Ovary (tissue), 9 donors: ENCODE measurements around the gene AGPAT1. TPM values are rescaled to one million over a fixed set of nuclear protein-coding genes. Genes with fewer than 3 reads are reported as not detected.
A peak's percentile ranks its signal among the peaks of the same experiment; 100 is the strongest.

Source experiments
- DNase-seq, 5 donors: peaks; one replicate each; pipeline ENCODE4 v3.0.0-alpha.2; 2019 to 2020
- H3K27ac ChIP-seq, 2 donors: fragments of 200-600 bp; one replicate each; pipeline versions ENCODE4 v1.5.1 to v1.8.0; 2019 to 2022
- H3K27me3 ChIP-seq: fragments of 200-600 bp; one replicate; pipeline ENCODE4 v1.8.0; 2022
- H3K36me3 ChIP-seq: fragments of 200-600 bp; sonication (generic); one replicate; pipeline ENCODE4 v1.5.1; 2019
- H3K4me1 ChIP-seq: one replicate; pipeline ENCODE4 v1.8.1; 2013; ENCODE audit warnings: mild to moderate bottlenecking, moderate library complexity; ENCODE audit not compliant: insufficient read depth
- H3K4me3 ChIP-seq: fragments of 200-600 bp; sonication (generic); one replicate; pipeline ENCODE4 v1.5.1; 2017
- H3K9me3 ChIP-seq, 2 donors: fragments of 200-600 bp in 1 of 2; sonication (generic) in 1 of 2; one replicate each; pipeline versions ENCODE4 v1.5.1 to v1.8.1; 2013 to 2019; ENCODE audit warnings: mild to moderate bottlenecking in 1 of 2, moderate library complexity in 1 of 2
- CTCF ChIP-seq, 3 donors: fragments of 450-650 bp in 2 of 3; fragments of 200-600 bp in 1 of 3; IDR thresholded peaks; one replicate each; pipeline versions ENCODE4 v1.5.1 to v1.8.0; 2016 to 2022; ENCODE audit warnings: antibody characterized with exemption in 3 of 3, mild to moderate bottlenecking in 1 of 3
- EP300 ChIP-seq: sonication (generic); formaldehyde crosslinking; IDR thresholded peaks from one replicate; pipeline ENCODE4 v1.6.1; 2017; ENCODE audit warnings: antibody characterized with exemption
- POLR2A ChIP-seq: fragments of 450-650 bp; IDR thresholded peaks from one replicate; pipeline ENCODE4 v1.6.1; 2017; ENCODE audit warnings: antibody characterized with exemption, mild to moderate bottlenecking, moderate library complexity
- WGBS, 3 donors: extraction: QIAGEN DNeasy Blood & Tissue Kit in 1 of 3; methylation state at CpG; one replicate each; pipeline versions ENCODE4 v1.1.5 to v1.1.7; 2013 to 2017; 5-methylcytosine and 5-hydroxymethylcytosine counted together
- intact Hi-C, 4 donors: fragments of 100-400 bp; cut with DNase I; formaldehyde crosslinking; loops; one replicate each; pipeline versions ENCODE4 v1.11.0 to v1.15.1; 2022 to 2023
- polyA plus RNA-seq, 2 donors: library from polyadenylated mRNA; stranded (reverse); fragments of 200-250 nt in 1 of 2; fragments of 350-450 nt in 1 of 2; fragmentation: Illumina TruSeq in 1 of 2; extraction: RNeasy Lipid Tissue Mini Kit (QIAGEN cat#74804) in 1 of 2; gene quantifications; one replicate each; pipeline ENCODE4 v1.2.3, GENCODE V29; 2013 to 2014
- total RNA-seq, 7 donors: library from RNA; depleted of rRNA in 2 of 7; stranded (reverse); fragments of >200 nt in 2 of 7; fragmentation: NEBNext Ultra II Directional in 3 of 7; extraction: Animal tissue kit (Norgen Biotek cat#: 25700) in 3 of 7; gene quantifications; one replicate each; pipeline versions ENCODE4 v1.1.0 to v1.2.4, GENCODE V29; 2016 to 2023
- donor health status: DM: no; HTN: no; CAD: no; lungs with moderate emphysema.
- donor health status: DM: no; HTN: no; CAD: no.
- donor health status: Bipolar disorder and iron deficiency.
- donor health status: DM: yes; HTN: yes; CAD: no.
- donor health status: DM: no; HTN: no; CAD: no.
- donor health status: DM: yes; HTN: yes; CAD: no.

The AGPAT1 gene
- total and polyA plus RNA-seq, 9 donors = 29.6 to 82.4 (median 60.6) TPM

- H3K27ac ChIP-seq = peak overlapping the region in 1 of 2 donors; percentile 21
These were observed 7.1 kb upstream of the AGPAT1 start for GRCh38 chr6:32183030-32183429.

GRCh38 chr6:32182555-32182981 lies 6.7 kb upstream of the AGPAT1 start:
- TF ChIP-seq POLR2A (no peak), EP300 (no peak), CTCF (IDR thresholded peaks at IDR 0.05) (no peak)
- no peaks in the 10 kb centered on the region for H3K36me3 ChIP-seq

More at GRCh38 chr6:32183030-32183429, 7.1 kb upstream of the AGPAT1 start:
- DNase-seq = no peak
- H3K4me1 ChIP-seq = peaks cover 3% of the 10 kb centered on the region
- no peaks in the 10 kb centered on the region for H3K27me3 ChIP-seq
- no peaks in the 10 kb centered on the region for H3K36me3 ChIP-seq
- WGBS, 3 donors = 79 to 86% (median 81%) methylated on average over 3 of the region's 3 CpGs
- H3K9me3 ChIP-seq = no peaks in the 10 kb centered on the region
- intact Hi-C loops = loop anchor here in 1 of 4 donors (10.0 kb wide), 1 partner anchor 458 kb away; the partner anchor contains the start of genes DDAH2, LY6G6C and MPIG6B
- TF ChIP-seq CTCF (IDR thresholded peaks at IDR 0.05) (no peak), EP300 (no peak), POLR2A (no peak)
- no peak overlapping the region for H3K4me3 ChIP-seq

GRCh38 chr6:32181915-32182529 lies 6.1 kb upstream of the AGPAT1 start:
- H3K4me3 ChIP-seq = no peak overlapping the region
- H3K9me3 ChIP-seq = no peaks in the 10 kb centered on the region
- intact Hi-C loops = loop anchor here in 1 of 4 donors (10.0 kb wide), 1 partner anchor 457 kb away; the partner anchor contains the start of genes DDAH2, LY6G6C and MPIG6B
- H3K27ac ChIP-seq = no peak overlapping the region
- WGBS, 3 donors = 79 to 85% (median 85%) methylated on average over 10 of the region's 10 CpGs
- H3K4me1 ChIP-seq = peaks cover 4% of the 10 kb centered on the region
- no peaks in the 10 kb centered on the region for H3K27me3 ChIP-seq
- no peaks in the 10 kb centered on the region for H3K36me3 ChIP-seq
- no peak for DNase-seq
- TF ChIP-seq POLR2A (no peak), CTCF (IDR thresholded peaks at IDR 0.05) (no peak), EP300 (no peak)

More at GRCh38 chr6:32182555-32182981, 6.7 kb upstream of the AGPAT1 start:
- Histone ChIP-seq H3K9me3 (no peaks in the 10 kb centered on the region), H3K27ac (no peak overlapping the region), H3K4me1 (peaks cover 3% of the 10 kb centered on the region), H3K27me3 (no peaks in the 10 kb centered on the region), H3K4me3 (no peak overlapping the region)
- 75 to 81% (median 80%) methylated on average over 10 of the region's 10 CpGs for WGBS, 3 donors
- intact Hi-C loops = loop anchor here in 1 of 4 donors (10.0 kb wide), 1 partner anchor 458 kb away; the partner anchor contains the start of genes DDAH2, LY6G6C and MPIG6B
- DNase-seq = no peak

- 79 to 81% (median 79%) methylated on average over 15 of the region's 15 CpGs for WGBS, 3 donors
- intact Hi-C loops = loop anchor here in 1 of 4 donors (10.0 kb wide), 1 partner anchor 456 kb away; the partner anchor contains the start of genes DDAH2, LY6G6C and MPIG6B
- no peak overlapping the region for H3K4me3 ChIP-seq
- DNase-seq = peak in 1 of 5 donors; percentile 30
- H3K4me1 ChIP-seq = peaks cover 5% of the 10 kb centered on the region
- H3K36me3 ChIP-seq = no peaks in the 10 kb centered on the region
- no peaks in the 10 kb centered on the region for H3K9me3 ChIP-seq
- TF ChIP-seq CTCF (IDR thresholded peaks at IDR 0.05) (no peak), EP300 (no peak), POLR2A (no peak)
- H3K27ac ChIP-seq = no peak overlapping the region
- H3K27me3 ChIP-seq = no peaks in the 10 kb centered on the region
These were observed 5.3 kb upstream of the AGPAT1 start for GRCh38 chr6:32181148-32181702.
